Right lobe of liver (tissue), 4 donors: Measurements from ENCODE around the gene TRAPPC3.

Source experiments
- CTCF ChIP-seq, 4 donors: fragments of 200-600 bp in 3 of 4; fragments of 450-650 bp in 1 of 4; IDR thresholded peaks; one replicate each; pipeline versions ENCODE4 v1.5.1 to v1.8.0; 2016 to 2022; ENCODE audit warnings: antibody characterized with exemption in 4 of 4, mild to moderate bottlenecking in 2 of 4
- POLR2A ChIP-seq: fragments of 450-650 bp; IDR thresholded peaks from one replicate; pipeline ENCODE4 v1.6.1; 2017; ENCODE audit warnings: antibody characterized with exemption, mild to moderate bottlenecking
- donor health status: DM: no; HTN: no; CAD: no.
- donor health status: DM: no; HTN: no; CAD: no.
- donor health status: DM: no; HTN: yes; CAD: no.

GRCh38 chr1:36151134-36151844 is 2.0 kb upstream of the TRAPPC3 start:
- no peak for TF ChIP-seq CTCF (IDR thresholded peaks at IDR 0.05)
- TF ChIP-seq POLR2A: no peak
